GM18870 (cell line): ENCODE measurements around the gene L1CAM.

Experiments used
- ATAC-seq: cut with Tn5 transposase; IDR thresholded peaks from one replicate; pipeline ENCODE4 v1.9.1; 2021; ENCODE audit warnings: moderate library complexity; ENCODE audit not compliant: unreplicated experiment

Gene L1CAM

DNA sequence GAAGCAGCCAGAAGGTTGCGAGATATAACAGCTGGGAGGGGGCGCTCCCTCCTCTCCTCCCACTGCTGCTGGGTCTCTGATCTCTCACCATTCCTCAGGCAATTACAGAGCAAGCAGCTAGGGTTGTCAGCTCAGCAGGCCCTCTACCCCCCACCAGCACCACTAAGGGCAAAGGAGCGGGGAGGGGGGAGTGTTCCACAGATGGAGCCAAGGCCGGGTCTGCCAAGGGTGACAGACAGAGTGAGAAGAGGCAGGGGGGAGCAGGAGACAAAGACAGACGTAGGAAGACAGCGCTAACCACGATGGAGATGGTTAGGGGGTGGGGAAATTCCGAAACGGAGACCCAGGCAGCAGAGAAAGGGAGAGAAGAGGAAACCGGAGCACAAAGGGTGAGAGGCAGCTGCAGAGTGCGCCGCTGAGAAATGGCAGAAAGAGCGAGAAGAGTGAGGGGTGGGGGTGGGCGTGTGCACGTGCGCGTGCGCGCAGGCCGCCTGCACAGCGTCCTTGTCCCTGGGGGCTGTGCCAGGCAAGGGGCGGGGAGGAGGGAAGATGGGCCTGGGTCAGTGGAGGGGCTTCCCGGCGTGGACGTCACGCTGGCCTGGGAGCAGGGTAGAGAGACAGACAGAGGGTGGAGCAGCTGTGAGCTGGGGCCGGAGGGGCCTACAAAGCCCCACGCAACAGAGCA lies 6.9 kb downstream of the L1CAM start:
- ATAC-seq = no peak

DNA sequence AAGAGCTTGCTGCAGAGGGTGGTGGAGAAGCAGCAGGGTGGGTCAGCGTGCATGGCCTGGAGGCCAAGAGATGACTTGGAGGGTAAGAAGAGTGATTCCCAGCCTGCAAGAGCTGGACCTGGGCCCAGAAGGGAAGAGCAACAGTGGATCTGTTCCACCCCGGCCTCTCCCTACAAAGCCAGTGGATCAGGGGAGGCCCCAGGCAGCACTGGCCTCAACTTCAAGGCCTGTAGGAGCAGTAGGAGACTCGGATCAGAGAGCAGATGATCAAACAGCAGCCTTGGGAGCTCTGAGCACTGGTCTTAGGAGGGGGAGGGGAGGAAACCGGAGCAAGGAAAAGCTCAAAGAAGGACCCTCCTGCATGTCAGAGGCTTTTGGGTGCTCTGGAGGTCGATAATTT lies 7.6 kb downstream of the L1CAM start:
- ATAC-seq = no peak

- ATAC-seq = no peak
These were observed 8.3 kb downstream of the L1CAM start for GRCh38 chrX:153877571-153878261.

GRCh38 chrX:153876112-153876491 lies 9.9 kb downstream of the L1CAM start:
- ATAC-seq = no peak

DNA sequence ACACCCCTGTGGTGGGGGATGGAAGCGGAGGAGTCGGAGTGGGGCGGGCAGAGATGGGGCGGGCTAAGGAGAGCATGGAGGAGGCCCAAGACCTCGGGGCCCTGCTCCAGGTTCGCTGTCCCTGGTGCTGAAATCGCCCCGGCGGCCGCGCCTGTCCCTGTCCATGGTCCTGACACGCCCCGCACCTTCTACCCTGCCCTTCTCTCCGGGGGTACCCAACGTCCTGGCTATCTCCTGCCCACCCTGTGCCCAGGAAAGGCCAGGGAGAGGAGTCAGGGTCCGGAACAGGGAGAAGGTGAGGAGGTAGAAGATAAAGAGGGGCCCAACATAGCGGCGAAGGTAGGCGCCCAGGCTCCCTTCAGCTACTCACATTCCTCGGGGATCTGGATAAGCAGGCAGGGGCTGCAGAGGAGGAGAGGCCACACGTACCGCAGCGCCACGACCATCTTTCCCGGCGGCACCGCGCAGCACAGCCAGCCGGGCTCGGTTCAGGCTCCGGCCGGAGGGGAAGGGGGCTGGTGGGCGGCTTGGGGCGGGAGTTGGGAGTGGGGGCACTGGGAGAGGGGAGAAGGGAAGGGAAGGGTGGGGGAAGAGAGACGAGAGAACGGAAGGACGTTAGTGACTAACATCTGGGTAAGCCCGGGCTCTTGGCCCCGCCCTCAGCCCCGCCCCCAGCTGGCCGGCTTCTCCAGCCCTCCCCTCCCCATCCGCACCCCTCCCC lies 10.4 kb downstream of the L1CAM start:
- ATAC-seq = no peak

DNA sequence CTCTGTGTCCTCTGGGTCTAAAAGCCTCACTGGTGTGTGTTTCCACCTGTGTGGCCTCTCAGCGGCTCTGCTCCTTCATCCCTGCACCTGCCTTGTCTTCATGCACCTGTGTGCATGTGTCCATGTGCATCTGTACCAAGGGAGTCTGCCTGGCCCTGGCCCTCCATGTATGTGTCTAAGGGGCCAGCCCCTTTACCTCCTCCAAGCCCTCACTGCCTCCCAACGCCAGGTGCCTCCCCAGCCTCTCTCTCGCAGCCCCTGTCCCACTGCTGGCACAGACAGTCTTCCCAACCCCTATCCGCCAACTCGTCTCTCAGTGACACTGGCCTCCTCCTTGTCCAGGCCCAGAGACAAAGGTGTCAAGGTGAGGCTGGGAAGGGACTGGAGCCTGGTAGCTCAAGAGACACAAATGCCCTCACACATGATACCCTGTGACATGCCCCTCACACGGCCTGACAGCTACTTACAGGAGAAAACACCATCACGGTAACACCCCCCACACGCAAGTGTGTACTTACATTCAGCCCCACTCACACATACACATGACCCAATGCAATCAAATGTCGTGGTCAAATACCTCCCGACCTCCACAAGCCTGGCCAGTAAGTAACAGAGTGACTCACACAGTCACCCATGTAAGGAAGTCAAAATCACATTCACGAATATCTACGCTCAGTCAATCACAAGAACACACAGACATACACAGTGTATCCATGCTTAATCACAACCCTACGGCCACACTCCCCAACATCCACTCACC lies 11.4 kb downstream of the L1CAM start:
- no peak for ATAC-seq

DNA sequence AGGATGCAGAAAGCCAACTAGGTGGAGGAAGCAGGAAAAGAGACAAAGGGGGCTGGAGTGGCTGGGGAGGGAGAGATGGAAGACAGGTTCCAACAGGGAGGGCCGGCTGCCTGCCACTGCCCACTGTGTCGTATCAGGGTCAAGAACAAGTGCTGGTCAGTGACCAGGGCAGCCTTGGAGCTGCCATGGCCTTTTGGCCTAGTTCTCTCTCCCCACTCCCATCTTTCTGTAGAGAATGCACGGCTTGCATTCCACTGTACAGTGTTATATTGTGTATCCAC lies 11.9 kb downstream of the L1CAM start:
- ATAC-seq = no peak

DNA sequence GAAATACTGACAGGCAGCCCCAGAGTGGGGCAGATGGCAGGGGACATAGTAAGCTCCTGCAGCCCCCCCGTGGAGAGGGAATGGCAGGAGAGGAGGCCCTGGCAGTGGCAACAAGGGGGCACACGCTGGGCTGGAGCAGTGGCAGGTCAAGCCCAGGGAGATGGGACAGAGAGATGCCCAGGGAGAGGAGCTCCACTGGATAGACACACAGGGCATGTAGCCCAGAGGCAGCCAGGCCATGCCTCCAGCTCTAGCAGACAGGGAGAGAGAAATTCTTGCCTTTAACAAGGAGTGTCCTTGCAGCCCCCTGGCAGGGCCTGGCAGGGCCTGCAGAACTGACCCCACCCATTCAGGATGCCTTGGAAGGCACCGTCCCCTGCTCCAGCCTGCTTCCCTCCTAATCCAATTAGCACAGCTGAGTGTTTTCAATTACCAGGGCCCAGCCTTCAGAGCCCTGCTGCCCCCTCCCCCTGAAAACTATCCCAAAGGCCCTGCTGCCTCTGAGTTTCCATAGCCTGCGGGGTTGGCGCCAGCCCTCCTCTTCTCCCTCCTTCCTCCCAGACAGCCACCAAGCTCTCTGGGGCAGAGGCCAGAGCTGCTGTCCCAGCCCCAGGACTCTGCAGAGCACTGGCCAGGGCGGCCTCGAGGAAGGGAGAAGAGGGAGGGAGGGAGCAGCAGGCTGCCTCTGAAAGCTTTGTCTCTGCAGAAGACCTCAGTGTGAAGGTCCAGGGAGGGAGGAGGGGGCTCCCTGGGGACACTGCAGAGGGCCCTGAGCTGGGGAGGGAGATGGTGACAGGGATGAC lies 12.5 kb downstream of the L1CAM start:
- no peak for ATAC-seq

GRCh38 chrX:153871946-153872878 lies 13.8 kb downstream of the L1CAM start:
- no peak for ATAC-seq

DNA sequence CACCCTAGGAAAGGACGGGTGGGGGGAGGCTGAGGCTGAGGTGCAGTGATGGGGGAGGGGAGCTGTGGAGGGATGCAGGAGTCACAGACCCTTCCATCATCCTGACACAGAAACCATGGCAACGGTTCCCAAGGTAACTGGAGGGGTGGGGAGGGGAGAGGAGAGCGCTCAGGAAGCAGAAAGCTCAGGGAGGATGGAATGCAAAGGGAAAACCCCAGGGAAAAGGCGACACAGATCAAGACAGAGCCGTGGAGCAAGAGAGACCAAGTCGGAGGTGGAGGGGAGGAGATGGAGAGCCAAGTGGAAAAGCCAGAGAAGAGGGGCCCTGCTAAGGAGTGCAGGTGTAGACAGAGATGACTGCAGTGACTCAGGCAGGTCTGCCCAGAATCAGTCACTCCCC lies 14.5 kb downstream of the L1CAM start:
- no peak for ATAC-seq

GRCh38 chrX:153870791-153871360 lies 15.1 kb downstream of the L1CAM start:
- ATAC-seq = no peak

- no peak for ATAC-seq
These were observed 15.7 kb downstream of the L1CAM start for GRCh38 chrX:153870288-153870690.

GRCh38 chrX:153869473-153870287 lies 16.3 kb downstream of the L1CAM start:
- no peak for ATAC-seq

GRCh38 chrX:153868576-153869472 lies 17.1 kb downstream of the L1CAM start:
- no peak for ATAC-seq

DNA sequence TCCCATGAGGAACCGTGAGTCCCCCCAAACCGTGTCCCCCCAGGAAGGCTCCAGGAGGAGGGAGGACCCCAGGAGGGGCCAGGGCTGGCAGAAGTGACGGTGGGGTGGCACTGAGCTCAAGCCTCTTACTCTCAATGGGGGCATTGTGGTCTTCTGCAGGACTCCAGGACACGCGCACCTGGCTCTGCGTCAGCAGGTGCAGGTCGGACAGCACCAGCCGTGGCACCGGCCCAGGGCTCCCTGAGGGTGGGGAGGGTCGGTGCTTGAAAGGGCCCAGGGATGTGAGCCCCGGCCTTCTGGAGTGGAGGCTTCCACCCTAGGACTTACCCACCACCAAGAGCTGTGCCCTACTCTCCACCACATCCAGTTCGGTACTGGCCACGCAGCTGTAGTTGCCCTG lies 18.3 kb downstream of the L1CAM start:
- ATAC-seq = no peak

- ATAC-seq = no peak
These were observed 18.8 kb downstream of the L1CAM start for GRCh38 chrX:153867139-153867538.

- ATAC-seq = no peak
These were observed 19.5 kb downstream of the L1CAM start for GRCh38 chrX:153866302-153867019.
